Activated T-helper 1 cell treated with anti-CD3 and anti-CD28 coated beads, Interleukin-2, amount 50 U/mL, for 16 hours (primary cell): ENCODE measurements around the gene ANKRD49.

Source experiments
- DNase-seq, 2 donors: peaks; one replicate each; pipeline ENCODE4 v3.0.0-alpha.2; 2020; ENCODE audit warnings: low read depth in 1 of 2, low spot score in 1 of 2

The ANKRD49 gene

GRCh38 chr11:94493281-94494125 is at the start of gene ANKRD49, which contains the start of gene MRE11:
Gene ANKRD49 (plus strand): TSS chr11:94493984. CDS start chr11:94496694, 2,710 bp downstream.
Gene MRE11 (minus strand): TSS chr11:94493844. CDS start chr11:94492801, 1,043 bp downstream.
- DNase-seq = peak; percentile 90 to 92

- DNase-seq = no peak
Measured at GRCh38 chr11:94445641-94446040, 48.1 kb upstream of the ANKRD49 start.

- DNase-seq = no peak
Measured at GRCh38 chr11:94447149-94447548, 46.6 kb upstream of the ANKRD49 start.

- DNase-seq = no peak
Measured at GRCh38 chr11:94449029-94449428, 44.8 kb upstream of the ANKRD49 start.

- DNase-seq = no peak
Measured at GRCh38 chr11:94449437-94449836, 44.3 kb upstream of the ANKRD49 start.

GRCh38 chr11:94450048-94450447 is 43.7 kb upstream of the ANKRD49 start:
- DNase-seq = no peak

- no peak for DNase-seq
Measured at GRCh38 chr11:94452988-94453387, 40.8 kb upstream of the ANKRD49 start.

- no peak for DNase-seq
Measured at GRCh38 chr11:94454301-94454700, 39.5 kb upstream of the ANKRD49 start.

GRCh38 chr11:94455861-94456260 is 37.9 kb upstream of the ANKRD49 start:
- DNase-seq = no peak

- DNase-seq = no peak
Measured at GRCh38 chr11:94457118-94458029, 36.4 kb upstream of the ANKRD49 start.

GRCh38 chr11:94459576-94459975 is 34.2 kb upstream of the ANKRD49 start:
- no peak for DNase-seq

- no peak for DNase-seq
Measured at GRCh38 chr11:94469416-94469815, 24.4 kb upstream of the ANKRD49 start.

- no peak for DNase-seq
Measured at GRCh38 chr11:94472916-94473799, 20.6 kb upstream of the ANKRD49 start.

- DNase-seq = no peak
Measured at GRCh38 chr11:94477624-94478023, 16.2 kb upstream of the ANKRD49 start.

- DNase-seq = no peak
Measured at GRCh38 chr11:94481342-94481741, 12.4 kb upstream of the ANKRD49 start.

- DNase-seq = no peak
Measured at GRCh38 chr11:94486068-94486467, 7.7 kb upstream of the ANKRD49 start.

- DNase-seq = no peak
Measured at GRCh38 chr11:94494126-94494680, 419 bp downstream of the ANKRD49 start.

- no peak for DNase-seq
Measured at GRCh38 chr11:94500181-94500580, 6.4 kb downstream of the ANKRD49 start.

GRCh38 chr11:94501522-94501921 is 7.7 kb downstream of the ANKRD49 start:
- DNase-seq = no peak

- no peak for DNase-seq
Measured at GRCh38 chr11:94504689-94505293, 11.0 kb downstream of the ANKRD49 start.
